Effector memory CD4-positive, alpha-beta T cell (primary cell): ENCODE measurements around the gene TRIOBP.
A peak's percentile ranks its signal among the peaks of the same experiment; 100 is the strongest.
"Not testable (repeated sequence)": the region's sequence is repeated elsewhere in the genome, so short reads cannot be mapped to it uniquely, and the experiment has no call there.

ENCODE experiments used
- DNase-seq, 3 donors: peaks; one replicate each; pipeline ENCODE4 v3.0.0-alpha.2; 2020
- H3K27ac ChIP-seq: 2 replicates; pipeline ENCODE4 v1.7.0; 2013; ENCODE audit warnings: mild to moderate bottlenecking, low read length, moderate library complexity; ENCODE audit not compliant: insufficient read depth, poor library complexity, severe bottlenecking
- H3K27me3 ChIP-seq: replicated peaks from 2 replicates; pipeline ENCODE4 v1.7.0; 2013; ENCODE audit warnings: mild to moderate bottlenecking, low read length; ENCODE audit not compliant: insufficient read depth, control insufficient read depth, poor library complexity, severe bottlenecking
- H3K36me3 ChIP-seq: 2 replicates; pipeline ENCODE4 v1.7.0; 2013; ENCODE audit warnings: mild to moderate bottlenecking, low read length, moderate library complexity; ENCODE audit not compliant: control insufficient read depth, insufficient read depth
- H3K4me1 ChIP-seq: 2 replicates; pipeline ENCODE4 v1.7.0; 2013; ENCODE audit warnings: low read length, mild to moderate bottlenecking; ENCODE audit not compliant: control insufficient read depth, insufficient read depth, poor library complexity, severe bottlenecking
- H3K4me3 ChIP-seq: 2 replicates; pipeline ENCODE4 v1.7.0; 2013; ENCODE audit warnings: low read length, low read depth, mild to moderate bottlenecking; ENCODE audit not compliant: insufficient read depth, poor library complexity, severe bottlenecking
- H3K9me3 ChIP-seq: 2 replicates; pipeline ENCODE4 v1.7.0; 2013; ENCODE audit warnings: mild to moderate bottlenecking, low read length, moderate library complexity; ENCODE audit not compliant: control insufficient read depth
- total RNA-seq, 3 donors: gene quantifications; one replicate each; lab custom pipeline; 2026; lab: John Stamatoyannopoulos, UW

The TRIOBP gene, protein sequence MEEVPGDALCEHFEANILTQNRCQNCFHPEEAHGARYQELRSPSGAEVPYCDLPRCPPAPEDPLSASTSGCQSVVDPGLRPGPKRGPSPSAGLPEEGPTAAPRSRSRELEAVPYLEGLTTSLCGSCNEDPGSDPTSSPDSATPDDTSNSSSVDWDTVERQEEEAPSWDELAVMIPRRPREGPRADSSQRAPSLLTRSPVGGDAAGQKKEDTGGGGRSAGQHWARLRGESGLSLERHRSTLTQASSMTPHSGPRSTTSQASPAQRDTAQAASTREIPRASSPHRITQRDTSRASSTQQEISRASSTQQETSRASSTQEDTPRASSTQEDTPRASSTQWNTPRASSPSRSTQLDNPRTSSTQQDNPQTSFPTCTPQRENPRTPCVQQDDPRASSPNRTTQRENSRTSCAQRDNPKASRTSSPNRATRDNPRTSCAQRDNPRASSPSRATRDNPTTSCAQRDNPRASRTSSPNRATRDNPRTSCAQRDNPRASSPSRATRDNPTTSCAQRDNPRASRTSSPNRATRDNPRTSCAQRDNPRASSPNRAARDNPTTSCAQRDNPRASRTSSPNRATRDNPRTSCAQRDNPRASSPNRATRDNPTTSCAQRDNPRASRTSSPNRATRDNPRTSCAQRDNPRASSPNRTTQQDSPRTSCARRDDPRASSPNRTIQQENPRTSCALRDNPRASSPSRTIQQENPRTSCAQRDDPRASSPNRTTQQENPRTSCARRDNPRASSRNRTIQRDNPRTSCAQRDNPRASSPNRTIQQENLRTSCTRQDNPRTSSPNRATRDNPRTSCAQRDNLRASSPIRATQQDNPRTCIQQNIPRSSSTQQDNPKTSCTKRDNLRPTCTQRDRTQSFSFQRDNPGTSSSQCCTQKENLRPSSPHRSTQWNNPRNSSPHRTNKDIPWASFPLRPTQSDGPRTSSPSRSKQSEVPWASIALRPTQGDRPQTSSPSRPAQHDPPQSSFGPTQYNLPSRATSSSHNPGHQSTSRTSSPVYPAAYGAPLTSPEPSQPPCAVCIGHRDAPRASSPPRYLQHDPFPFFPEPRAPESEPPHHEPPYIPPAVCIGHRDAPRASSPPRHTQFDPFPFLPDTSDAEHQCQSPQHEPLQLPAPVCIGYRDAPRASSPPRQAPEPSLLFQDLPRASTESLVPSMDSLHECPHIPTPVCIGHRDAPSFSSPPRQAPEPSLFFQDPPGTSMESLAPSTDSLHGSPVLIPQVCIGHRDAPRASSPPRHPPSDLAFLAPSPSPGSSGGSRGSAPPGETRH (N-terminal part only)
- total RNA-seq = 28.2 to 30.4 (median 29.6) reads per million in 3 donors

DNA sequence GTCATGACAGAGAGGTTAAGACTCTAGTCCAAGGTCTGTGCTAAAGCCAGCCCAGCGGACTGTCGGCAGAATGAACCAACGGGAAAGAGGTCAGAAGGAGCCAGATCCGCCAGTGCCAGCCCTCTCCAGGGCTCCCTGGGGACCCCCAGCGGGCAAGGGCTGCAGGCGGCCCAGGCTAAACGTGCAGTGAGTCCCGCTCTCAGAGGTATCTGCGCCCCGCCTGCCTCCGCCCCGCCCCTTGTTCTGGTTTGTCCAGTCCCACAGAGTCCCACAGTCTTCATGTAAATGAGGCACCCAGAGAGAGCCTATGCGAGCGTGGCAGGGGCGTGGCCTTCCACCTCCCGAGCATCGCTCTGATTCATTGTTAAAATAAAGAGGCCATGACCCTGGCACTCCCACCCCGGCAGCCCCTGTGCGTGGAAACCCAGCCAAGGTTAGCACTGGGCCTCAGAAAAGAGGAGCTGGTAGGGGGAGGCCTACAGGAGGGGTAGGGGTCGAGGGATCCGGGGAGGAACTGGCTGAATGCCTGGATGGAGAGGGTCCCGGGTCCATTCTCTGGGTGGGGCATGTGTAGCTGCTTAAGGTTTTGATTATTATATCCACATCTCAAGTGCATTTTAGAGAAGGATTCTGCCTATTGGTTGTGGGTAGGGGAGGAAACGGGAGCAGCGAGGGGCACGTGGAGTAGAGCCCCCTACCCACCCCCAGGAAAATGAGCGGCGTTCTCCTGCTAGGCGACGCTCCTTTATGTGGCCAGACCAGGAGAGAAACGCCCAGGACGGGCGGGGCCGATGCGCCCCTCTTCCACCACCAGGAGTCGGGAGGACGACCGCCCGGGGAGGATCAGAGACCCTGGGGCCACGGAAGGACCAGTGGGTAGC lies at the start of gene TRIOBP:
TRIOBP (plus strand) TSS at position 392 of the 881 bp plus-strand sequence. CDS start 4,318 bp downstream, outside the sequence.
- Histone ChIP-seq H3K27me3 (no peaks in the 10 kb centered on the region), H3K27ac (no peak within 1 kb of the TSS), H3K4me3 (no peak within 1 kb of the TSS), H3K4me1 (peaks cover 3% of the 10 kb centered on the region), H3K36me3 (peaks cover 17% of the 10 kb centered on the region), H3K9me3 (no peaks in the 10 kb centered on the region)
- peak; percentile 59 to 74 (median 63) for DNase-seq

DNA sequence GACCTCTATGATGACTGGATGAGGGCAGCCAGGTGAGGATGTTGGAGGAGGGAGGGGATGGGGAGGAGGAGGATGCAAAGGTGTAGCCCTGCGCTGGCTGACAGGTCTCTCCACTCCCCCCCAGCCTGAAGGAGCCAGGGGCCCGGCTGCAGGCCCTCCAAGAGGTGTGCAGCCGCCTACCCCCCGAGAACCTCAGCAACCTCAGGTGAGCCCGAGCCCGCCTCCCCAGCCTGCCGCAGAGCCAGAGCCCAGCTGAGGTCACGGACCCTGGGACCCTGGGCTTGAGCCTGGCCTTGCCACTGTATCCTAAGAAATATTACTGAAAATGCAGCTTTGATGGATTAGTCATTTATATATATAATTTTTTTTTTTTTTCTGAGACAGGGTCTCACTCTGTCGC lies 49.5 kb upstream of the TRIOBP start:
- H3K27me3 ChIP-seq = no peaks in the 10 kb centered on the region
- H3K9me3 ChIP-seq = no peaks in the 10 kb centered on the region
- peaks cover 15% of the 10 kb centered on the region for H3K4me1 ChIP-seq
- DNase-seq = no peak
- no peak overlapping the region for H3K4me3 ChIP-seq
- peaks cover 93% of the 10 kb centered on the region for H3K36me3 ChIP-seq
- H3K27ac ChIP-seq = no peak overlapping the region

DNA sequence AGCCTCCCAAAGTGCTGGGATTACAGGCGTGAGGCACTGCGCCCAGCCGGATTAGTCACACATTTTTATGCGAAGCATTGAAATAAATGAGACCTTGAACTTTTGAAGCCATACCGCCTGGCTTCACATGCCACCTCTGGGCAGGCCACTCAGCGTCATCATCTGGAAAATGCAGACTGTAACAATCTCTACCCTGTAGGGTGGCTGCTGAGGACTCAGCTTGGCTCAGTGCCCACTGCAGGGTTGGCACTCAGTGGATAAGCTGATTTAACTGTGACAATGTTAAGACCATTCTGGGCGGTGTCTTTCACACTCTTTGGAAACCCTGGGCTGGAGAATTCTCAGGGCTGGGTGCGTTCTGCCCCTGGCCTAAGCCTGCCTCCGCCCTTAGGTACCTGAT lies 48.9 kb upstream of the TRIOBP start:
- no peak for DNase-seq
- no peak overlapping the region for H3K4me3 ChIP-seq
- H3K27me3 ChIP-seq = no peaks in the 10 kb centered on the region
- H3K4me1 ChIP-seq = peaks cover 10% of the 10 kb centered on the region
- H3K27ac ChIP-seq = no peak overlapping the region
- no peaks in the 10 kb centered on the region for H3K9me3 ChIP-seq
- peaks cover 91% of the 10 kb centered on the region for H3K36me3 ChIP-seq

DNA sequence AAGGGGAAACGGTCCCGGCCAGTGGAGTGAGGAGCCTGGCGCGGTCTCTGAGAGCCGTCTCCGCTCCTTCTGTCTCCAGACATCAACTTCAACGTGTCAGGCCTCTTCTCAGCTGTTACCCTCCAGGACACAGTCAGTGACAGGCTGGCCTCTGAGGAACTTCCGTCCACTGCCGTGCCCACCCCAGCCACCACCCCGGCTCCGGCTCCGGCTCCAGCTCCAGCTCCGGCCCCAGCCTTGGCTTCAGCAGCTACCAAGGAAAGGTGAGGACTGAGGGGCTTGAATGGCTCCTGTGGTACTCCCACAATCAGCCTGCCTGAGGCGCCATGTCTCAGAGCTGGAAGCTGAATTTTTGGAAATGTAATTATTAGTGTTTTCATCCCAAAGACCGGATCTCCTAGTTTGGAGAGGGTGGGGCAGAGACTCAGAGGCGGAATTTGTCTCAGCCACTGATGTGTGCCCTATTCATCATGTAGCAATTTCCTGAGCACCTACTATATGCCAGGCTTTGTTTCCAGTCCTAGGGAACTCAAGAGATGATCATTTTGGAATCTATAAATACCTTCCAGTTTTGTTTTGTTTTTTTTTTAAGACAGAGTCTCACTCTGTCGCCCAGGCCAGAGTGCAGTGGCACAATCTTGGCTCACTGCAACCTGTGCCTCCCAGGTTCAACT lies 46.2 kb upstream of the TRIOBP start:
- Histone ChIP-seq H3K27me3 (no peaks in the 10 kb centered on the region), H3K27ac (no peak overlapping the region), H3K4me1 (no peaks in the 10 kb centered on the region), H3K36me3 (peaks cover 76% of the 10 kb centered on the region), H3K9me3 (no peaks in the 10 kb centered on the region), H3K4me3 (no peak overlapping the region)
- DNase-seq = no peak

DNA sequence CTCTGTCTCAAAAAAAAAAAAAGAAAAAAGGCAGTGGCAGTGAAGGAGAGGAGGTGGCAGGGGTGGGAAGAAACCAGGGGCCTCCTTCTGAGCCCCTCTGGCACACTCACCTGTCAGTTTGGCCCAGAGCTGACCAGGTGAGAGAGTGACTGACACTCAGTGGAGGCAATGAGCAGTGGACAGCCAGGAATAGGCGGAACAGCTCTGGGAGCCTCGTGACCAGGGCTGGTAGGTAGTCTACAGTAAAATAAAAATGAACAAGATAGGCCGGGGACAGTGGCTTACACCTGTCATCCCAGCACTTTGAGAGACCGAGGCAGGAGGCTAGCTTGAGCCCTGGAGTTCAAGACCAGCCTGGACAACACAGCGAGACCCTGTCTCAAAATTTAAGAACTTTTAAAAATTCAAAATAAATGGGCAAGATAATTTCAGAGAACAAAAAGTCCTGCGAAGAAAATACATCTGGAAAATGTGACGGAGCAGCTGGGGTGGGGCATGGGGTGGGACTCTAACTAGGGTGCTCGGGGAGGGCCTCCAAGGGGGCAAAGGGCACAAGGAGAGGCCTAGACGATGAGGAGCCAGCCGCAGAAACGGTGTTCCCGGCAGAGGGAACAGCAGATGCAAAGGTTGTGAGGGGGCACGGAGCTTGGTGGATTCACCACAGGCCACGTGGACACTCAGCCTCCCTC lies 42.1 kb upstream of the TRIOBP start:
- no peak for DNase-seq
- Histone ChIP-seq H3K36me3 (peaks cover 40% of the 10 kb centered on the region), H3K4me3 (no peak overlapping the region), H3K9me3 (no peaks in the 10 kb centered on the region), H3K27me3 (no peaks in the 10 kb centered on the region), H3K4me1 (peaks cover 13% of the 10 kb centered on the region), H3K27ac (no peak overlapping the region)

DNA sequence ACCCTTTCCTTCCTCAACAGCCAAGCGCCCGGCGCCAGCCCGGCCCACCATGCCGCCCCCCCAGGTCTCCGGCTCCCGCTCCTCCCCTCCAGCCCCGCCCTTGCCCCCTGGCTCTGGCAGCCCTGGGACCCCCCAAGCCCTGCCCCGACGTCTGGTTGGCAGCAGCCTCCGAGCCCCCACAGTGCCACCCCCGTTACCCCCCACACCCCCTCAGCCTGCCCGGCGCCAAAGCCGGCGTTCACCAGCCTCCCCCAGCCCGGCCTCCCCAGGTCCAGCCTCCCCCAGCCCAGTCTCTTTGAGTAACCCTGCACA lies 41.6 kb upstream of the TRIOBP start:
- Histone ChIP-seq H3K4me1 (peaks cover 18% of the 10 kb centered on the region), H3K4me3 (no peak overlapping the region), H3K9me3 (no peaks in the 10 kb centered on the region), H3K27me3 (no peaks in the 10 kb centered on the region), H3K27ac (no peak overlapping the region), H3K36me3 (peaks cover 35% of the 10 kb centered on the region)
- DNase-seq = no peak

DNA sequence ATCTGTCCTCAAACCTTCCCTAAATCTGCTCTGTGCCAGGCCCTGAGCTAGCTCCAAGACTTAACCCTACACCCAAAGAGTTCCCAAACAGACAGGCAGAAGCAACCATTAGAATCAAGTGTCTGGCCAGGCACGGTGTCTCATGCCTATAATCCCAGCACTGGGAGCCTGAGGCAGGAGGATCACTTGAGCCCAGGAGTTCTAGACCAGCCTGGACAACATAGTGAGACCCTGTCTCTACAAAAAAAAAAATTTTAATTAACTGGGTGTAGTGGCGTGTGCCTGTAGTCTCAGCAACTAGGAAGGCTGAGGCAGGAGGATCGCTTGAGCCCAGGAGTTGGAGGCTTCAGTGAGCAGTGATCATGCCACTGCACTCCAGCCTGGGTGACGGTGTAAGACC lies 40.3 kb upstream of the TRIOBP start:
- Histone ChIP-seq H3K36me3 (peaks cover 21% of the 10 kb centered on the region), H3K4me1 (peaks cover 21% of the 10 kb centered on the region)
- H3K4me3 ChIP-seq, DNase-seq, H3K27me3 ChIP-seq, H3K27ac ChIP-seq, H3K9me3 ChIP-seq: not testable (repeated sequence)

DNA sequence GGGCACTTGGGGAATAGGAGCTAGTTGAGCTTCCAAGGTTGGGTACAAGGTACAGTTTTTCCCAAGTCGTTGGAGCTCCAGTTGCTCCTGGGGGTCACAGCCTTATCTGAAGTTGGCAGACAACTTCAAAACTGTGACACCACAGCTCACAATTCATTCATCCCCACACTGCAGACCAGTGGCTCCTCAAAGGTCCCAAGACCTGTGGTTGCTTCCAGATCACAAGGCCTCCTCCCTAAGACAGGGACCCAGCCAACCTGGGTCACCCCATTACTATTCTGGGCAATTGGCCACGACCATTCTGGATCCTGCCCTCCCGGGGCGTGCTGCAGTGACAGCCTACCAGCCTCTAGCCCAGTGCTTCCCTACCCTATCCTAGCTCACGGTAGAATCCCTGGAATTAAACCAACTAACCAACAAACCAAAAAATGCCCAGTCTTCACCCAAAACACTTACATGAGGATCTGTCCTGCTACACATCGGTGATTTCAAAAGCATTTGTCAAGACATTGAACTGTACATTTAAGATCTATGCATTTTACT lies 39.2 kb upstream of the TRIOBP start:
- H3K4me3 ChIP-seq = peak overlapping the region; percentile 4
- no peaks in the 10 kb centered on the region for H3K9me3 ChIP-seq
- DNase-seq = no peak
- peaks cover 13% of the 10 kb centered on the region for H3K36me3 ChIP-seq
- H3K4me1 ChIP-seq = peaks cover 21% of the 10 kb centered on the region
- H3K27me3 ChIP-seq = no peaks in the 10 kb centered on the region
- H3K27ac ChIP-seq = peak overlapping the region; percentile 54
